OCI-LY3 (cell line): ENCODE data around the gene ACSF3.

Experiments used
- H2AFZ ChIP-seq: fragments of 200-600, 300-600 bp; shearing (Covaris generic); 2 replicates; pipeline ENCODE4 v1.6.0; 2014; ENCODE audit warnings: antibody characterized with exemption, low read depth, low read length
- H3K27ac ChIP-seq: fragments of 200-600, 300-600 bp; sonication (generic); 2 replicates; pipeline ENCODE4 v1.5.1; 2014; ENCODE audit warnings: mild to moderate bottlenecking, low read length, moderate library complexity, mixed read lengths
- H3K27me3 ChIP-seq: fragments of 200-600, 300-600 bp; sonication (generic); 2 replicates; pipeline ENCODE4 v1.6.1; 2014; ENCODE audit warnings: low read depth, low read length, mixed read lengths
- H3K36me3 ChIP-seq: fragments of 200-600, 300-600 bp; sonication (generic); replicated peaks from 2 replicates; pipeline ENCODE3; 2014; ENCODE audit warnings: low read depth, low read length, mixed read lengths
- H3K4me1 ChIP-seq: fragments of 300-600, 200-600 bp; sonication (generic); 2 replicates; pipeline ENCODE4 v1.6.1; 2014; ENCODE audit warnings: low read length, mixed read lengths
- H3K4me2 ChIP-seq: fragments of 200-600, 300-600 bp; sonication (generic); 2 replicates; pipeline ENCODE4 v1.6.1; 2014; ENCODE audit warnings: low read length, mixed read lengths
- H3K4me3 ChIP-seq: fragments of 300-600, 200-600 bp; sonication (generic); 2 replicates; pipeline ENCODE4 v1.5.1; 2014; ENCODE audit warnings: antibody characterized with exemption, mild to moderate bottlenecking, low read length, moderate library complexity
- H3K79me2 ChIP-seq: fragments of 300-600, 200-600 bp; shearing (Covaris generic); 2 replicates; pipeline ENCODE4 v1.6.1; 2014; ENCODE audit warnings: mild to moderate bottlenecking, low read length, mixed read lengths
- H3K9ac ChIP-seq: fragments of 300-600, 200-600 bp; shearing (Covaris generic); 2 replicates; pipeline ENCODE4 v1.6.0; 2014; ENCODE audit warnings: mild to moderate bottlenecking, low read length, moderate library complexity
- H3K9me3 ChIP-seq: fragments of 200-600, 300-600 bp; shearing (Covaris generic); 2 replicates; pipeline ENCODE4 v1.6.1; 2014; ENCODE audit warnings: low read length, mixed read lengths; ENCODE audit not compliant: insufficient read depth
- H4K20me1 ChIP-seq: fragments of 200-600, 300-600 bp; sonication (generic); 2 replicates; pipeline ENCODE4 v1.6.1; 2016; ENCODE audit warnings: low read length, mixed read lengths; ENCODE audit not compliant: insufficient read depth
- EZH2phosphoT487 ChIP-seq: fragments of 200-600 bp; shearing (Covaris generic); IDR thresholded peaks from 2 replicates; pipeline ENCODE4 v1.6.1; 2018; ENCODE audit warnings: antibody characterized with exemption, mixed run types, low read depth
- TF ChIP-seq, protein P1 (sequence below): fragments of 200-600, 300-600 bp; sonication (generic); IDR thresholded peaks from 2 replicates; pipeline ENCODE4 v1.5.1; 2014; ENCODE audit warnings: antibody characterized with exemption, low read length, low read depth

The ACSF3 gene

GRCh38 chr16:89198417-89199240 lies 105.0 kb downstream of the ACSF3 start:
- no peak overlapping the region for H3K9ac ChIP-seq
- no peak overlapping the region for H2AFZ ChIP-seq
- no peaks in the 10 kb centered on the region for H3K27me3 ChIP-seq
- no peaks in the 10 kb centered on the region for H3K4me1 ChIP-seq
- no peaks in the 10 kb centered on the region for H3K36me3 ChIP-seq
- no peak overlapping the region for H3K4me3 ChIP-seq
- H3K4me2 ChIP-seq = no peak overlapping the region
- H3K79me2 ChIP-seq = no peaks in the 10 kb centered on the region
- H3K27ac ChIP-seq = no peak overlapping the region
- TF ChIP-seq EZH2phosphoT487 = no peak
- TF ChIP-seq, protein P1, sequence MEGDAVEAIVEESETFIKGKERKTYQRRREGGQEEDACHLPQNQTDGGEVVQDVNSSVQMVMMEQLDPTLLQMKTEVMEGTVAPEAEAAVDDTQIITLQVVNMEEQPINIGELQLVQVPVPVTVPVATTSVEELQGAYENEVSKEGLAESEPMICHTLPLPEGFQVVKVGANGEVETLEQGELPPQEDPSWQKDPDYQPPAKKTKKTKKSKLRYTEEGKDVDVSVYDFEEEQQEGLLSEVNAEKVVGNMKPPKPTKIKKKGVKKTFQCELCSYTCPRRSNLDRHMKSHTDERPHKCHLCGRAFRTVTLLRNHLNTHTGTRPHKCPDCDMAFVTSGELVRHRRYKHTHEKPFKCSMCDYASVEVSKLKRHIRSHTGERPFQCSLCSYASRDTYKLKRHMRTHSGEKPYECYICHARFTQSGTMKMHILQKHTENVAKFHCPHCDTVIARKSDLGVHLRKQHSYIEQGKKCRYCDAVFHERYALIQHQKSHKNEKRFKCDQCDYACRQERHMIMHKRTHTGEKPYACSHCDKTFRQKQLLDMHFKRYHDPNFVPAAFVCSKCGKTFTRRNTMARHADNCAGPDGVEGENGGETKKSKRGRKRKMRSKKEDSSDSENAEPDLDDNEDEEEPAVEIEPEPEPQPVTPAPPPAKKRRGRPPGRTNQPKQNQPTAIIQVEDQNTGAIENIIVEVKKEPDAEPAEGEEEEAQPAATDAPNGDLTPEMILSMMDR = no peak
- H4K20me1 ChIP-seq = no peaks in the 10 kb centered on the region
- no peaks in the 10 kb centered on the region for H3K9me3 ChIP-seq

DNA sequence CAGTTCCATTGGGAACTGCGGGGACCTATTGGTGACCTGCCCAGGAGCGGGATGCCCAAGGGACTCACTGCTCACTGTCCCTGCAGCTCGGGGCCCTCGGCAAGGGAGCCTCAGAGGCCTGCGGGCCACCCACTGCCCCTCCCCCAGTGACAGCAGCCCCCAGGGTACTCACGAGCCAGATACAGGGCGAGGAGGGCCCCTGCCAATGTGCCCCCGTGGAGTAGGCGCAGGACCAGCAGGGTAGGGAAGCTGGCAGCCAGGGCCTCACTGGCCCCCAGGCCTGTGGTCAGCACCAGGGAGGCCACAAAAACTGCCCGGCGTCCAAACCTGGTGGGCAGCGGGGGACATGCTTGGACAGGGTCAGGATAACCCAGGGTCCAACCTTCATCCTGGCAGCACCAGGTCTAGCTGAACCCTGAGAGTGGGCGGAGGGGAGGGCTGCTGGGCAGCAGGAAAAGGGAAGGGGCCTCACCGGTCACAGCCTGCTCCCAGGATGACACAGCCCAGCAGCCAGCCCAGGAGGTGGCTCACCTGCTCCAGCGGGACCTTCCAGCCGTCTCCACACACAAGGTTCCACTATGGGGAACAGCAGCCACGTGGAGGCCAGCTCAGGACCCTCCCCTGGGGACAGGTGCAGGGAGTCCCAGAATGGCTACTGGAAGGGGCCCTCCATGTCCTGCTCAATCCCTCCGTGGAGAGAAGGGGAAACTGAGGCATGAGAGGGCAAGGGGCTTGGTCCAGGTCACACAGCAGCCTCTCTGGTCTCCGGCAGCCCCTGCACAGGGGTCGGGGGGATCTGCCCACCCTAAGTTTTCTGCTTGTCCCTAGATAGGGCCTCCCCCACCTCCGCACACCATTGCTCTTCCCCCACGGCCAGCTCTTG lies 105.8 kb downstream of the ACSF3 start:
- no peak overlapping the region for H3K27ac ChIP-seq
- no peak for TF ChIP-seq EZH2phosphoT487
- TF ChIP-seq, protein P1 = no peak
- no peaks in the 10 kb centered on the region for H3K9me3 ChIP-seq
- no peak overlapping the region for H3K4me2 ChIP-seq
- no peaks in the 10 kb centered on the region for H4K20me1 ChIP-seq
- no peak overlapping the region for H2AFZ ChIP-seq
- H3K27me3 ChIP-seq = no peaks in the 10 kb centered on the region
- H3K4me3 ChIP-seq = 0 out of 2 replicates have a peak overlapping the region, but pooled peaks have one; percentile 16
- H3K79me2 ChIP-seq = no peaks in the 10 kb centered on the region
- H3K4me1 ChIP-seq = no peaks in the 10 kb centered on the region
- no peak overlapping the region for H3K9ac ChIP-seq
- H3K36me3 ChIP-seq = no peaks in the 10 kb centered on the region

DNA sequence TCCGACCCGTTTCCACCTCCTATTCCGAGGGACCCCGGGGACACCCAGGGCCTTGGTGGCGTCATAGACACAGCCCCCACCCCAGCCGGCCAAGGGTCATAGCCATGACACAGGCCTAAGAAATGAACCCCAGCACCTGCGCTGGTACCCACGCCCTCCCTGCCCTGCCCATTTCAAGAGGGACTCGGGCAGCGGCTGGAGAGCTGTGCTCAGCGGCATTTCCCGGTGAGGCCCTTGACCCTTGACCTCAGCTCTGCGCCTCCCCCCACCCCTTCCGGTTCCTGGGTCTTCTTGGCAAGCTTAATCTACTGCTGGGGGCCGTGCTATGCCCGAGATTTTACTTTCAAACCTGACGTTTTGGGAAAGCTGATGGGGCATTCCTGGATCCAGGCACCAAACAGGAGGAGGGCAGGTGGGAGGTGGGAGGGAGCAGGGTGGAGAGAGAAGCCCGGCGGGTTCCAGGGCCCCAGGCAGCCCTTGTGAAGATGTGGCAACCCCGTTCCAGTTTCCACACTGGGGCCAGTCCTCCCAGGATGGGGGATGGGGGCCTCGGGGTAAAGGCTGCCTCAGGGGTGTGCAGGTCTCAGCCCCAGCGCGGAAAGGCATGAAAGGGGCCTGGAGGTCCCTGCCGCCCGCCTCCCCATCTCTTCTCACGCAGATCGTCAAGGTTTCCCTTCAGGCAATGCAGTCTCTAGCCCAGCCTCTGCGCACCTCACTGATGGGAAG lies 106.6 kb downstream of the ACSF3 start, which contains the start of gene SLC22A31:
SLC22A31 (minus strand) TSS at position 414 of the 726 bp plus-strand sequence; CDS start at position 378, 36 bp downstream.
- Histone ChIP-seq H3K4me1 (no peaks in the 10 kb centered on the region), H2AFZ (no peak within 1 kb of the TSS), H3K9ac (no peak within 1 kb of the TSS)

More for the DNA sequence above, 106.6 kb downstream of the ACSF3 start, which contains the start of gene SLC22A31:
- no peak for TF ChIP-seq EZH2phosphoT487
- TF ChIP-seq, protein P1 = no peak
- H3K36me3 ChIP-seq = no peaks in the 10 kb centered on the region
- no peaks in the 10 kb centered on the region for H3K9me3 ChIP-seq
- H4K20me1 ChIP-seq = no peaks in the 10 kb centered on the region
- 0 out of 2 replicates have a peak within 1 kb of the TSS, but pooled peaks have one; percentile 7 for H3K4me2 ChIP-seq
- no peak within 1 kb of the TSS for H3K27ac ChIP-seq
- 0 out of 2 replicates have a peak within 1 kb of the TSS, but pooled peaks have one; percentile 16 for H3K4me3 ChIP-seq
- H3K79me2 ChIP-seq = no peaks in the 10 kb centered on the region
- no peaks in the 10 kb centered on the region for H3K27me3 ChIP-seq
